ENCODE data around the gene ZBTB20.

ZBTB20 gene

DNA sequence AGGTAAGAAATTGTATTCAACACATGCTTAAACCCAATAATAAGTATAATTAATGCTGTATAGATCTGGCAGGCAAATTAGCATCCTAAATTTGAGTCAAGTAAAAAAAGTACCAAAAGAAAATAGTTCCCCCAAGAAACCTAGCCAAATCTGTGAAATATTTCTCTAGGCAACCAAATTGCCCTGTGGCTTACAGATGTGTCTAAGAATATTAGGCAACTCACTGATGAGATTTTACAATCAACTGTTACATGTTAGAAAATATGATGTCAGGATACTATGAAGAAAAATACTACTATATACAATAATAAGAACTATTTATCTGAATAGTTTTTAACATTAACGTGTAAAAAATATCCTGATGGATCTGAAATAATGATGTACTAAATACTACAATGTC lies 456.2 kb downstream of the ZBTB20 start:
- no peak for TF ChIP-seq EZH2phosphoT487 (IDR thresholded peaks at IDR 0.05; ENCODE audit: low read depth)
- TF ChIP-seq, protein P1, sequence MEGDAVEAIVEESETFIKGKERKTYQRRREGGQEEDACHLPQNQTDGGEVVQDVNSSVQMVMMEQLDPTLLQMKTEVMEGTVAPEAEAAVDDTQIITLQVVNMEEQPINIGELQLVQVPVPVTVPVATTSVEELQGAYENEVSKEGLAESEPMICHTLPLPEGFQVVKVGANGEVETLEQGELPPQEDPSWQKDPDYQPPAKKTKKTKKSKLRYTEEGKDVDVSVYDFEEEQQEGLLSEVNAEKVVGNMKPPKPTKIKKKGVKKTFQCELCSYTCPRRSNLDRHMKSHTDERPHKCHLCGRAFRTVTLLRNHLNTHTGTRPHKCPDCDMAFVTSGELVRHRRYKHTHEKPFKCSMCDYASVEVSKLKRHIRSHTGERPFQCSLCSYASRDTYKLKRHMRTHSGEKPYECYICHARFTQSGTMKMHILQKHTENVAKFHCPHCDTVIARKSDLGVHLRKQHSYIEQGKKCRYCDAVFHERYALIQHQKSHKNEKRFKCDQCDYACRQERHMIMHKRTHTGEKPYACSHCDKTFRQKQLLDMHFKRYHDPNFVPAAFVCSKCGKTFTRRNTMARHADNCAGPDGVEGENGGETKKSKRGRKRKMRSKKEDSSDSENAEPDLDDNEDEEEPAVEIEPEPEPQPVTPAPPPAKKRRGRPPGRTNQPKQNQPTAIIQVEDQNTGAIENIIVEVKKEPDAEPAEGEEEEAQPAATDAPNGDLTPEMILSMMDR (IDR thresholded peaks at IDR 0.05; ENCODE audit: low read depth, low read length), result no peak

DNA sequence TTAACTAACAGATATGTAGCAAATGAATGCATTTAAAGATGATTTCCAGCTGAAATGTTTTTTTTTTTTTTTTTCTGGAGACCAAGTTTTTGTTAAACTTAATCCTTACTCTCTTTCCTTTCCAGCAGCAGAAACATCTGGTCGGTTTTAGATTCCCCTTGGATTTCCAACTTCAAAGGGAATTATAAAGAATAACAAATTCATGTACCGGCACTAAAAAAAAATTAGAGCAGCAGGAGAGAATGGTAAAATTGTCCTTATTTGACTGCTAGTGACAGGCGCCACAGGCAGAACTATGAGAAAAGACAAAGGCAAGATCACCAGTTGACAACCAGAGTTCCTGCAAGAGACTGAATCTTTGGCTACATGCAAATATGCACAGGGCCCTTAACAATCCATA lies 459.9 kb downstream of the ZBTB20 start:
- Histone ChIP-seq H3K79me2 (ENCODE audit: low read length) (no peaks in the 10 kb centered on the region), H3K36me3 (replicated peaks; ENCODE audit: low read depth, low read length) (no peaks in the 10 kb centered on the region), H3K27me3 (ENCODE audit: low read depth, low read length) (no peaks in the 10 kb centered on the region), H3K27ac (ENCODE audit: low read length) (no peak overlapping the region), H3K4me3 (ENCODE audit: low read length) (no peak overlapping the region), H3K4me1 (ENCODE audit: low read length) (no peaks in the 10 kb centered on the region), H3K9me3 (ENCODE audit: insufficient read depth, low read length) (no peaks in the 10 kb centered on the region), H3K9ac (ENCODE audit: low read length) (no peak overlapping the region), H4K20me1 (ENCODE audit: insufficient read depth, low read length) (no peaks in the 10 kb centered on the region), H2AFZ (ENCODE audit: low read depth, low read length) (no peak overlapping the region), H3K4me2 (ENCODE audit: low read length) (no peak overlapping the region)
- no peak for TF ChIP-seq EZH2phosphoT487 (IDR thresholded peaks at IDR 0.05; ENCODE audit: low read depth)
- TF ChIP-seq, protein P1 (IDR thresholded peaks at IDR 0.05; ENCODE audit: low read depth, low read length), result no peak

More for the DNA sequence above, 456.2 kb downstream of the ZBTB20 start:
- H3K27me3 ChIP-seq (ENCODE audit: low read depth, low read length), result no peaks in the 10 kb centered on the region
- no peak overlapping the region for H3K4me3 ChIP-seq (ENCODE audit: low read length)
- H3K9me3 ChIP-seq (ENCODE audit: insufficient read depth, low read length), result no peaks in the 10 kb centered on the region
- no peaks in the 10 kb centered on the region for H3K4me1 ChIP-seq (ENCODE audit: low read length)
- no peak overlapping the region for H3K4me2 ChIP-seq (ENCODE audit: low read length)
- no peaks in the 10 kb centered on the region for H3K79me2 ChIP-seq (ENCODE audit: low read length)
- no peak overlapping the region for H3K27ac ChIP-seq (ENCODE audit: low read length)
- H3K9ac ChIP-seq (ENCODE audit: low read length), result no peak overlapping the region
- H4K20me1 ChIP-seq (ENCODE audit: insufficient read depth, low read length), result no peaks in the 10 kb centered on the region
- no peaks in the 10 kb centered on the region for H3K36me3 ChIP-seq (replicated peaks; ENCODE audit: low read depth, low read length)
- no peak overlapping the region for H2AFZ ChIP-seq (ENCODE audit: low read depth, low read length)

- H3K4me1 ChIP-seq (ENCODE audit: low read length), result no peaks in the 10 kb centered on the region
- H2AFZ ChIP-seq (ENCODE audit: low read depth, low read length), result no peak overlapping the region
- no peak overlapping the region for H3K27ac ChIP-seq (ENCODE audit: low read length)
- H3K36me3 ChIP-seq (replicated peaks; ENCODE audit: low read depth, low read length), result no peaks in the 10 kb centered on the region
- no peaks in the 10 kb centered on the region for H3K27me3 ChIP-seq (ENCODE audit: low read depth, low read length)
- H3K79me2 ChIP-seq (ENCODE audit: low read length), result no peaks in the 10 kb centered on the region
- TF ChIP-seq, protein P1 (IDR thresholded peaks at IDR 0.05; ENCODE audit: low read depth, low read length), result no peak
- TF ChIP-seq EZH2phosphoT487 (IDR thresholded peaks at IDR 0.05; ENCODE audit: low read depth), result no peak
- H4K20me1 ChIP-seq (ENCODE audit: insufficient read depth, low read length), result no peaks in the 10 kb centered on the region
- no peak overlapping the region for H3K4me3 ChIP-seq (ENCODE audit: low read length)
- H3K9ac ChIP-seq (ENCODE audit: low read length), result no peak overlapping the region
- H3K4me2 ChIP-seq (ENCODE audit: low read length), result no peak overlapping the region
- no peaks in the 10 kb centered on the region for H3K9me3 ChIP-seq (ENCODE audit: insufficient read depth, low read length)
These were observed 460.5 kb downstream of the ZBTB20 start for GRCh38 chr3:114686621-114687020.

GRCh38 chr3:114685161-114685560 lies 461.9 kb downstream of the ZBTB20 start:
- Histone ChIP-seq H3K27me3 (ENCODE audit: low read depth, low read length) (no peaks in the 10 kb centered on the region), H3K27ac (ENCODE audit: low read length) (no peak overlapping the region), H3K9me3 (ENCODE audit: insufficient read depth, low read length) (no peaks in the 10 kb centered on the region), H3K4me3 (ENCODE audit: low read length) (no peak overlapping the region), H2AFZ (ENCODE audit: low read depth, low read length) (no peak overlapping the region), H3K36me3 (replicated peaks; ENCODE audit: low read depth, low read length) (no peaks in the 10 kb centered on the region), H3K4me2 (ENCODE audit: low read length) (no peak overlapping the region), H4K20me1 (ENCODE audit: insufficient read depth, low read length) (no peaks in the 10 kb centered on the region), H3K4me1 (ENCODE audit: low read length) (no peaks in the 10 kb centered on the region), H3K9ac (ENCODE audit: low read length) (no peak overlapping the region), H3K79me2 (ENCODE audit: low read length) (no peaks in the 10 kb centered on the region)
- TF ChIP-seq, protein P1 (IDR thresholded peaks at IDR 0.05; ENCODE audit: low read depth, low read length), result no peak
- no peak for TF ChIP-seq EZH2phosphoT487 (IDR thresholded peaks at IDR 0.05; ENCODE audit: low read depth)

Data from OCI-LY3 (cell line).